DOHH2 (cell line): ENCODE measurements around the gene PRELP.

Source experiments
- CTCF ChIP-seq: fragments of 200-600 bp; sonication (generic); IDR thresholded peaks from one replicate; pipeline ENCODE4 v1.5.1; 2014; ENCODE audit warnings: antibody characterized with exemption, mild to moderate bottlenecking, low read depth, low read length; ENCODE audit not compliant: poor library complexity, severe bottlenecking
- EZH2phosphoT487 ChIP-seq: fragments of 200-600 bp; sonication (generic); IDR thresholded peaks from 2 replicates; pipeline ENCODE4 v1.6.1; 2017; ENCODE audit warnings: borderline replicate concordance, mild to moderate bottlenecking, antibody characterized with exemption, low read length, moderate library complexity, mixed read lengths

- no peak for TF ChIP-seq CTCF
- no peak for TF ChIP-seq EZH2phosphoT487
Observed at GRCh38 chr1:203516906-203517305, 41.3 kb downstream of the PRELP start.
